HepG2 (cell line): ENCODE results near the gene VARS1. TPM values are rescaled to one million over a fixed set of nuclear protein-coding genes. Genes with fewer than 3 reads are reported as not detected.

Experiments
- AHR ChIP-seq: IDR thresholded peaks from 2 replicates; pipeline ENCODE4 v1.6.1; 2018; ENCODE audit warnings: missing genetic modification reagents, missing compliant biosample characterization
- DNMT1 ChIP-seq: sonication (generic); formaldehyde crosslinking; IDR thresholded peaks from 2 replicates; pipeline ENCODE4 v1.5.1; 2020; ENCODE audit warnings: mild to moderate bottlenecking, missing genetic modification reagents
- DR1 ChIP-seq: sonication (generic); formaldehyde crosslinking; IDR thresholded peaks from 2 replicates; pipeline ENCODE4 v1.8.0; 2021; ENCODE audit warnings: mild to moderate bottlenecking, missing genetic modification reagents, inconsistent platforms
- E2F1 ChIP-seq: sonication (generic); formaldehyde crosslinking; IDR thresholded peaks from 2 replicates; pipeline ENCODE4 v1.5.0; 2020; ENCODE audit warnings: missing genetic modification reagents
- GTF3A ChIP-seq: sonication (generic); formaldehyde crosslinking; conservative IDR thresholded peaks from 2 replicates; pipeline ENCODE4 v1.4.0; 2020; ENCODE audit warnings: mild to moderate bottlenecking, missing genetic modification reagents
- HNF4G ChIP-seq, 2 experiments: sonication (generic) in 1 of 2; formaldehyde crosslinking in 1 of 2; IDR thresholded peaks; 2 replicates each; pipeline versions ENCODE4 v1.4.0 to v1.6.1; 2011 to 2020; ENCODE audit warnings: borderline replicate concordance in 2 of 2, low read depth in 2 of 2, mild to moderate bottlenecking in 2 of 2, low read length in 1 of 2, missing genetic modification reagents in 1 of 2, moderate library complexity in 1 of 2
- KDM1A ChIP-seq: IDR thresholded peaks from 2 replicates; pipeline ENCODE4 v1.6.1; 2016; ENCODE audit warnings: missing compliant biosample characterization
- MEIS1 ChIP-seq: sonication (generic); formaldehyde crosslinking; IDR thresholded peaks from 2 replicates; pipeline ENCODE4 v1.9.0; 2021; ENCODE audit warnings: mild to moderate bottlenecking, missing genetic modification reagents, moderate library complexity, borderline replicate concordance
- MIER2 ChIP-seq: IDR thresholded peaks from 2 replicates; pipeline ENCODE4 v1.6.1; 2016; ENCODE audit warnings: missing biosample characterization, missing genetic modification reagents
- NCOA1 ChIP-seq: sonication (generic); formaldehyde crosslinking; IDR thresholded peaks from 2 replicates; pipeline ENCODE4 v1.9.0; 2021; ENCODE audit warnings: missing genetic modification reagents
- NR0B2 ChIP-seq: sonication (generic); formaldehyde crosslinking; IDR thresholded peaks from 2 replicates; pipeline ENCODE4 v1.4.0; 2020; ENCODE audit warnings: mild to moderate bottlenecking, missing genetic modification reagents
- ONECUT2 ChIP-seq: sonication (generic); formaldehyde crosslinking; IDR thresholded peaks from 2 replicates; pipeline ENCODE4 v1.4.0; 2020; ENCODE audit warnings: missing genetic modification reagents
- RBAK ChIP-seq: sonication (generic); formaldehyde crosslinking; IDR thresholded peaks from 2 replicates; pipeline ENCODE4 v1.5.1; 2020; ENCODE audit warnings: mild to moderate bottlenecking, missing genetic modification reagents
- RCOR2 ChIP-seq: IDR thresholded peaks from 2 replicates; pipeline ENCODE4 v1.6.1; 2016; ENCODE audit warnings: missing biosample characterization, missing genetic modification reagents
- SIN3B ChIP-seq: fragments of 150-350 bp; IDR thresholded peaks from 2 replicates; pipeline ENCODE4 v1.6.1; 2014; ENCODE audit warnings: low read length
- ZFY ChIP-seq: sonication (generic); formaldehyde crosslinking; IDR thresholded peaks from 2 replicates; pipeline ENCODE4 v1.4.0; 2020; ENCODE audit warnings: missing genetic modification reagents
- ZNF10 ChIP-seq: sonication (generic); formaldehyde crosslinking; IDR thresholded peaks from 2 replicates; pipeline ENCODE4 v1.4.0; 2020; ENCODE audit warnings: mild to moderate bottlenecking, low read depth, missing genetic modification reagents, borderline replicate concordance
- ZNF441 ChIP-seq: sonication (generic); formaldehyde crosslinking; IDR thresholded peaks from 2 replicates; pipeline ENCODE4 v1.7.0; 2021; ENCODE audit warnings: missing genetic modification reagents, borderline replicate concordance
- ZNF710 ChIP-seq: sonication (generic); formaldehyde crosslinking; IDR thresholded peaks from 2 replicates; pipeline ENCODE4 v1.5.0; 2020; ENCODE audit warnings: mild to moderate bottlenecking, missing genetic modification reagents, borderline replicate concordance
- ZNF816 ChIP-seq: sonication (generic); formaldehyde crosslinking; IDR thresholded peaks from 2 replicates; pipeline ENCODE4 v1.8.0; 2022; ENCODE audit warnings: missing genetic modification reagents, mild to moderate bottlenecking, borderline replicate concordance
- polyA plus RNA-seq, 8 experiments: library from polyadenylated mRNA; depleted of rRNA in 3 of 8; stranded (reverse) in 7 of 8; unstranded in 1 of 8; fragments of >200 nt; fragmentation: Illumina TruSeq in 4 of 8; extraction: Trizol in 4 of 8; gene quantifications; 2 replicates each; pipeline versions ENCODE4 v1.2.1 to v1.2.3, GENCODE V29; 2011 to 2016; ENCODE audit warnings: low read depth in 4 of 8, missing spikeins in 1 of 8, mixed read lengths in 1 of 8; ENCODE audit not compliant: insufficient read depth in 1 of 8
- total RNA-seq, 5 experiments: library from RNA; depleted of rRNA; stranded (reverse); fragments of >200 nt; fragmentation: Illumina TruSeq; extraction: Trizol; gene quantifications; 2 replicates each; pipeline ENCODE4 v1.2.3, GENCODE V29; 2016; ENCODE audit warnings: low read depth in 1 of 5
- TF ChIP-seq, protein P1 (sequence below): sonication (generic); formaldehyde crosslinking; IDR thresholded peaks from 2 replicates; pipeline ENCODE4 v1.9.0; 2022; ENCODE audit warnings: missing genetic modification reagents, mild to moderate bottlenecking, borderline replicate concordance
- TF ChIP-seq, protein P2 (sequence below): sonication (generic); formaldehyde crosslinking; IDR thresholded peaks from 2 replicates; pipeline ENCODE4 v1.9.0; 2021; ENCODE audit warnings: missing genetic modification reagents, mild to moderate bottlenecking, borderline replicate concordance

Gene VARS1
- total and polyA plus RNA-seq, 2 of the 13 experiments (the other 11 are each of a cell fraction or from before 2014, with no cell fraction given) = 14.7 to 56.1 TPM

- TF ChIP-seq ZNF10 (CRISPR knock-in tag) = no peak
- TF ChIP-seq KDM1A (CRISPR knock-in tag) = no peak
- peak; percentile 30; the same call in 1 of the 2 replicates for TF ChIP-seq RBAK (CRISPR knock-in tag)
- TF ChIP-seq, protein P1, sequence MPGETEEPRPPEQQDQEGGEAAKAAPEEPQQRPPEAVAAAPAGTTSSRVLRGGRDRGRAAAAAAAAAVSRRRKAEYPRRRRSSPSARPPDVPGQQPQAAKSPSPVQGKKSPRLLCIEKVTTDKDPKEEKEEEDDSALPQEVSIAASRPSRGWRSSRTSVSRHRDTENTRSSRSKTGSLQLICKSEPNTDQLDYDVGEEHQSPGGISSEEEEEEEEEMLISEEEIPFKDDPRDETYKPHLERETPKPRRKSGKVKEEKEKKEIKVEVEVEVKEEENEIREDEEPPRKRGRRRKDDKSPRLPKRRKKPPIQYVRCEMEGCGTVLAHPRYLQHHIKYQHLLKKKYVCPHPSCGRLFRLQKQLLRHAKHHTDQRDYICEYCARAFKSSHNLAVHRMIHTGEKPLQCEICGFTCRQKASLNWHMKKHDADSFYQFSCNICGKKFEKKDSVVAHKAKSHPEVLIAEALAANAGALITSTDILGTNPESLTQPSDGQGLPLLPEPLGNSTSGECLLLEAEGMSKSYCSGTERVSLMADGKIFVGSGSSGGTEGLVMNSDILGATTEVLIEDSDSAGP (CRISPR knock-in tag) = peak; percentile 79
- peak; percentile 73 for TF ChIP-seq E2F1 (CRISPR knock-in tag)
- TF ChIP-seq ZNF816 (CRISPR knock-in tag) = no peak
- TF ChIP-seq HNF4G (IDR thresholded peaks at IDR 0.05; ENCODE audit: borderline replicate concordance, low read depth, low read length) = peak; percentile 51; the same call in 1 of the 2 replicates
- TF ChIP-seq HNF4G (CRISPR knock-in tag; IDR thresholded peaks at IDR 0.05; ENCODE audit: borderline replicate concordance, low read depth) = peak; percentile 53
- no peak for TF ChIP-seq MIER2
- TF ChIP-seq ZFY = peak; percentile 35
- peak; percentile 63; the same call in 1 of the 2 replicates for TF ChIP-seq GTF3A (CRISPR knock-in tag)
- TF ChIP-seq, protein P2, sequence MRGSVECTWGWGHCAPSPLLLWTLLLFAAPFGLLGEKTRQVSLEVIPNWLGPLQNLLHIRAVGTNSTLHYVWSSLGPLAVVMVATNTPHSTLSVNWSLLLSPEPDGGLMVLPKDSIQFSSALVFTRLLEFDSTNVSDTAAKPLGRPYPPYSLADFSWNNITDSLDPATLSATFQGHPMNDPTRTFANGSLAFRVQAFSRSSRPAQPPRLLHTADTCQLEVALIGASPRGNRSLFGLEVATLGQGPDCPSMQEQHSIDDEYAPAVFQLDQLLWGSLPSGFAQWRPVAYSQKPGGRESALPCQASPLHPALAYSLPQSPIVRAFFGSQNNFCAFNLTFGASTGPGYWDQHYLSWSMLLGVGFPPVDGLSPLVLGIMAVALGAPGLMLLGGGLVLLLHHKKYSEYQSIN (CRISPR knock-in tag) = no peak
- TF ChIP-seq ZNF441 (CRISPR knock-in tag) = 0 out of 2 replicates have a peak, but pooled peaks have one; percentile 66
- no peak; the same call in 1 of the 2 replicates for TF ChIP-seq SIN3B
- peak; percentile 93 for TF ChIP-seq AHR (CRISPR knock-in tag)
- TF ChIP-seq NCOA1 (CRISPR knock-in tag) = no peak
- peak; percentile 21; the same call in 1 of the 2 replicates for TF ChIP-seq ZNF710 (CRISPR knock-in tag)
- peak; percentile 98 for TF ChIP-seq DR1 (CRISPR knock-in tag)
- no peak for TF ChIP-seq DNMT1 (CRISPR knock-in tag)
- TF ChIP-seq ONECUT2 (CRISPR knock-in tag) = no peak
- TF ChIP-seq NR0B2 (CRISPR knock-in tag) = peak; percentile 75; the same call in 1 of the 2 replicates
- TF ChIP-seq MEIS1 (CRISPR knock-in tag) = no peak
- TF ChIP-seq RCOR2 (CRISPR knock-in tag) = 0 out of 2 replicates have a peak, but pooled peaks have one; percentile 55
Measured at GRCh38 chr6:31827286-31828079, 31.9 kb upstream of the VARS1 start, which contains the start of gene HSPA1B (continued).
